ENCODE measurements around the gene DGKI.
"Not testable (repeated sequence)": the region's sequence is repeated elsewhere in the genome, so short reads cannot be mapped to it uniquely, and the experiment has no call there.

The DGKI gene

DNA sequence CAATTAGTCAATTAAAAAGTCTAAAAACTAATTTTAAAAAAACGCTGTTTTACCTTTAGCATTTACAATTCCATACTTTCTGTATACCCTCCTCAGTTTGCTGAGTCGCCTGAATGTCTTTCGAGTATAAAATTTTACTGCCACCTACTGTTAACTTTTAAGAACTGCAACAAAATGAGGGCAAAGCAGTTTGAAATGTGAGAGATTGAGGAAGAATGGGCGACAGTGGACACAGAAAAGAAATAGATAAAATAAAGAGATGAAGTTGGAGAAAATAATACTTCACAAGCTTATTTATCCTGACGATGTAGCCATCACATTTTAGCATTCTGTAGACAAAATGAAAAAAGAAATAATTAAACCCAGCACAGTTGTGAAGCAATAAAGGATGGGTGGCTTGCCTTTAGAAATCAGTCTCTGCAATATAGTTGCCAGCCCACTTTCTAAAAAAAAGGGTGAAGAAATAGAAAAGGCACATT is 392.5 kb downstream of the DGKI start:
- peak; percentile 34 for DNase-seq

DNA sequence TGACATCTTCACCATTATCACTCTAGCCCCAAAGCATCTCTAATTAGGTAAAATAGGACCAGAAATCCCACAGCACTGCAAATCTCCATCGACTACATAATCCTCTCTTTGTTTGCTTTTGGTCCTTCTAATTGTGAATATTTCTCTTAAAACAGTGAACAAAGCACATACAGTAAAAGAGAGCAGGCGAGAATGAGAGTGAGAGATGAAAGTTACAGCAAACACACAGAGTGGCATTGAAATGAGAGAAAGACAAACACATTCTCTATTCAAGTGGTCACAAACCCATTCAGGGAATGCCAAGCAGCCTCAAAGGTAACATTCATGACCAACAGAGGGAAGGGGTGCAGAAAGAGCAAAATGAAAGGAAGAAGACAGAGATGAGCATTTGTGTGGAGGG is 393.4 kb downstream of the DGKI start:
- DNase-seq = no peak

DNA sequence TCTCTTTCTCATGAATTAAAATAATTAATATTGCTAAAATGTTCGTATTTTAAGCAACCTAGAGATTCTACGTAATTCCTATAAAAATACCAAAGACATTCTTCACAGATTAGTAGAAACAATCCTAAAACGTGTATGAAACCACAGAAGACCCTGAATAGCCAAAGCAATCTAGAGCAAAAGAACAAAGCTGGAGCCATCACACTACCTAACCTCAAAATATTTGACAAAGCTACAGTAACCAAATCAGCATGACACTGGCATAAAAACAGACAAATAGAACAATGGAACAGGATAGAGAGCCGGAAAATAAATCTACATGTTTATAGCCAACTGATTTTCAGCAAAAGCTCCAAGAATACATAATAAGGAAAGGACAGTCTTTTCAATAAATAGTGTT is 397.8 kb downstream of the DGKI start:
- no peak for DNase-seq

DNA sequence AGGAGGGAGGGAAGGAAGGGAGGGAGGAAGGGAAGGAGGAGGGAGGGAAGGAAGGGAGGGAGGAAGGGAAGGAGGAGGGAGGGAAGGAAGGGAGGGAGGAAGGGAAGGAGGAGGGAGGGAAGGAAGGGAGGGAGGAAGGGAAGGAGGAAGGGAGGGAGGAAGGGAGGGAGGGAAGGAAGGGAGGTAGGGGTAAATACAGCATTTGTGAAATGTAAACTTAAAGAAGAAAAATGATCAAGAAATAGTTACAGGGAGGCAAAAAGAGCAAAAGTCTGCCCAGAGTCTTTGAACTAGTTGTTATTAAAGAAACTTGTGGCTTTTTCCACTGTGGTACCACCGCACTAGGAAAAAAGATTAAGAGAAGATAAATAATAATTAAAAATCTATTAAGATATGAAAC is 398.2 kb downstream of the DGKI start:
- not testable (repeated sequence) for DNase-seq

DNA sequence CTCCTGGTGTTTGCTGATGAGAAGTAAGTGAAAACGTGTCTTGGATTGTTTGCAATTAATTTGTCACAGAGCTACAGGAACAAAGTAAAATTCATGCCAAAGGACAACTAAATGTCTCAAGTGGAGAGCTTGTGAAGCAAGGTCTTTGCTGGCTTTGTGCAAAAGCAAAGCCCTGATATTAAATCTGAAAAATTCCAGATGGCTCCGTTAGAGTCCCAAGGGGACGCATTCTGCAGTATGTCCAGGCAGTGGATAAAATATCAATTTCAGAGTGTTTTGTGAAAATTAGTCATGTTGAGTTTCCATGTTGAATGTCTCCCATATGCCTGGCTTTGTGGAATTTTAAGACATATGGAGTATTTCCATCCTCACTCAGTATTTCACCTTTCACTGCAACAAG is 400.7 kb downstream of the DGKI start:
- DNase-seq = no peak

DNA sequence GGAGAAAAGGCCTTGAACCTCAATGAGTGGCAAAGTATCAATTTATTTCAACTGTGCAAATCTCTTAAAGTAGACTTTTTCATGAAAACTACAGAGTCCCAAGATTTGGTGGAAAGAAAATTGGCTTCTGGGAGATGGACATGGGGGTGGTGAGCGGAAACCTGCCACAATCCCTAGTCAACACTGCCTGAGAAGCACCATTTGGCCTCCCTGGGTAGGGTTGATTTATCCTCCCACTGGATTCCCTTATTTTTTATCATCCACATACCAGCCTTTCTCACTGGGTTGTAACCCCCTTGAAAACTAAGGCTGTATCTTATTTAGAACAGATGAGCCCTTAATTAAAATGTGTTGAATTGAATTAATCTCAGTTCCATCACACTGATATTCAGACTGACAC is 401.5 kb downstream of the DGKI start:
- DNase-seq = no peak

DNA sequence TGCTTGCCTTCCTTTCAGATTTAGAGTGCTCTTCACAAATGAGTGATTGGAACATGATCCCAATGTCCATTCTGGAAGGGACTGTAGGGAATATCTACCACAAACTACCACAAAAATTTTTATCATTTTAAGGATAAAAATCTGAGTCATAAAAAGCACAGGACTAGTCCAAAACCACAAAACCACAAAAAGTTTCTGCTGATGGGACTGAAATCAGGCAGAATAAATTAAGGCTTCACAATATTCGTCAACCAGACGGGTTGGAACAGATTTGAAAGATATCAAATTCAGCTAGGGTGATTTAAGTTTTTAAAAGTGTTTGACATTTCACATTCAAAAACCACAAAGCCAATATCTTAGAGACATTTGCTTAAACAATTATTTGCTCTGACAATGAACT is 403.2 kb downstream of the DGKI start:
- no peak for DNase-seq

DNA sequence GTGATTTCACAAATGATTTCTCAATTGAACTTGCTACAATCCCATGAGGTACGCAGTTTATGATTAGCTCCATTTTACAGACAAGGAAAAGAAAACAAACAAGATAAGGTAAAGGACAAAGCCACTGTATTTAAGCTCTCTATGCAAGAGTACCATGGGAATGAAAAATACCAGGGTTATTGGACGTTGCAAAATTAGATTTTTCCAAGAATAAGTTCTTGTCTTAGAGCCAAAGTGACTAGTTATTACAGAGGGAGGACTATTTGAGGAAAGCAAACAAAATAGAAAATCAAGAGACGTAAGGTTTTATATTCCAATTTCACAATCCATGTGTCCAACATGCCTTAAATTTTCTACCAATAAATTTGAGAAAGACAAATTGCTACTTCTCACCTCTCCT is 405.3 kb downstream of the DGKI start:
- DNase-seq = no peak

DNA sequence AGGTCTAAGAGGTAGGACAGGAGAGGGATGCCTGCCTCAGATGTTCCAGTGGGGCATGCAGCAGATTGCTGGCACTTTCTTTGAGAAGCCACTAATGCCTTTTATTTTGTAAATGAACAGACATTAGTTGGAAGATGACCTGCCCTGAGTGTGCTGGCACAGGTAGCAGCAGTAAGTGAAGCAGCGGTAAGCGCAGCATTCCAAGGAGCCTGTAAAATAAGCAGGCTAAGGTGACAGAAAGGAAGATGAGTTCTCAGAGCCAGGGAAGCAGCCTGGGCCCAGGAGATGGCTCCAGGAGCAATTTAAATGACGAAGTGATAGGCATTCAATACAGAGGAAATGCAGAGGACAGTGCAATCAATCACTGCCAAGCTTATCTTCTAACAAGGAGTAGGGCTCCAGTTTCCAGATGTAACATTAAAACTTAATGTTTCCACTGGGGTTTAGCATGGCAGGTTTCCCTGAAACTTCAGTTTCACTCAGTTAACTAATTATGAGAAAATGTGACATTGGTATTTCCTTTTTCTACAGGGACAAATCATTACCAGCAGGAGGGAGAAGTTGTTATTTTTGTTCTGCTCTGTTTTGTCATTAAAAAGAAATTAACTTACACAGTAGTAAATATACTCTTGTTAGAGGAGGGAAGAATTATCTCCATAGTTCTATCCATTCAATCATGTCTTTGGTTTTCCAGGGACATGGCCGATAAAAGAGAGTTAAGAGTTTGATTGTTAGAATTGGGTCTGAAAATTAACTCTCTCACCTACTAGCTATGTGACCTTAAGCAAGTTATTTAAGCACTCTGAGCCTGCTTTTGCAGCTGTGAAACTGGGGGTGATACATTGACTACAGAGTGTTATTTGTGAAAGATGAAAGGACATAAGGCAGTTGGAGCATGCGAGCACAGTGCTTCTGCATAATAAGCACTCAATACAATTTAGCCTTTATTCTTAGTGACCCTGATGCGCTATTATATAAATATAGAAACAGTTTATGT is 406.6 kb downstream of the DGKI start:
- no peak for DNase-seq

DNA sequence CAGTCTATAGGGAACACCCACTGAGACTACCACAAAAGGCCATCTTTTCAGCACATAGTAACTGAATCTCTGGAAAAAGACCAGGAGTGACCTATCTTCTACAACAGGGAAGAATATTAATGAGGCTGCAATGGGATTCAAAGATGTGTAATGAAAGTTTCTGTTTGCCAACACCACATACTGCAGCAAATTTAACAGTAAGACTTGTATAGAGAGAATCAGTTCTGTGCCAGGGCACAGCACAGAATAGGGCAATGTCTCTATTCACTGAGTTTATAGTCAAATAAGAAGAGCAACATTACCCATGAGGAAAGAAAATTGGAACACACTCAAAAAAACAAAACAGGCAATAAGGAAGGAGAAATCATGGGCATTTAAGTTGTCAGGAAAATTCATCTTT is 411.8 kb downstream of the DGKI start:
- peak; percentile 15 for DNase-seq

DNA sequence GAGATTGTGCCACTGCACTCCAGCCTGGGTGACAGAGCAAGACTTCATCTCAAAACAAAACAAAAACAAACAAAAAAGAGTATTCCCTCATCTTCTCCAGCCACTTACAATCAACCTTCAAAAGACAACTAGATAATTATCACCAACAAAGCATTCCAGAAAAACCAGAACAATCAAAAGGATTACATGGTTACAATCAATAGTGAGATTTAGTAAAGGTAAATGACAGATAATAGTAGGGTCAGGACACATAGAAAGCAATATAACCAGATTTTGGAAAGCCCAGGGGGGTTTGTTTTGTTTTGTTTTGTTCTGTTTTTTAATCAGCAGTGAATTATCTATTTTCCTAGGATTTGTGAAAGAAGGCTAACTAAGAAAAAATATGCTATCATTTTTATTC is 412.2 kb downstream of the DGKI start:
- DNase-seq = no peak

DNA sequence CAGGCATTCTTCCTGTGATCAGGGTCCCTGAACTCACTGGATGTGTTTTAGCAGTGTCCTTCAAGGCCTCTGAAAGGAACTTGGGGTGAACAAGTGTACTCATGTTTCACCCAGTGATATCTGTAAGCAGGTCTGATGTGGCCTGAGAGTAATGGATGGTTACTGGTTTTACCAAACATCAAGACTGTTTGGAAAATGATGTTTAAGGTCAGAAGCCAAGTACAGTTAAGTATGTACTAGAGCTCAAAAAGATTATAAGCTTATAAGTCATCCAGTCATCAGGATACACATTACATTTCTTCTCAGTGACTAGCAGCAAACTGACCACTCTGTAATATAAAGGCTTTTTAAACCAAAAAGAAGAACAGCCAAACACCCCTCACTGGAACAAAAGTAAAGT is 423.5 kb downstream of the DGKI start:
- no peak for DNase-seq

DNA sequence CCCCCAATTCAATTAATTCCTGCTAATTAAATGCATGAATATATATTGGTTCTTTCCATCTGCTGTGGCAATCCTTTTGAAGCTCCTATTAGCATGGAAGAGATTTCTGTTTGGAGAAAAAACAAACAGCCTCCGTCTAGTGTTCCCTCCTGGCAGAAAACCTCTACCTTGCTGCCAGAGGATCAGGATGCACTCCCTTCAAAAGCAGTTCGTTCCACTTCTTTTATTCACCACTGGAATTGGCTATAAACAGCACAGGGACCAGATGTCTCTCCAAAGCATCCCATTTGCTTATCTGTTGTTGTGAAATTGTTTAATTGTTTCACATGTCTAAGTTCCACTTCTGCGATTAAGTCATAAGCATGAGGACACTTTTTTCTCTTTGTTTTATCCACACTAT is 425.4 kb downstream of the DGKI start:
- DNase-seq = peak; percentile 36

DNA sequence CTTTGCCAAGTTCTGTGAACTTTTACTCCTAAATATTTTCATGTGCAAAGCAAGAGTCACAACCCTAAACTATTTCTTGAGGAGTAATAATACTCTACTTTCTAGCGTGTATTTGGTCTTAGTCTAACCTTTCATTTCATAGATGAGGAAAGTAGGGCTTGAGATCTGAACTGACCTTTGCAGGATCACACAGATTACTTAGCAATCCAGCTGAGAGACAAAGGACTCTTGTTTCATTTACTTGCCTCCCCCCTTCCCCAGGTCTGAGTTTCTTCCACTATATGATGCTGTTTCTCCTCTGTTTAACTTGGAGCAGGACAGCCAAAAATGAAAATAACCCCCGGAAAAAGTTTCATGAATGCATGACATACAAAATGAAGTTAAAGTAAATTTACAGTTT is 427.9 kb downstream of the DGKI start:
- DNase-seq = no peak

DNA sequence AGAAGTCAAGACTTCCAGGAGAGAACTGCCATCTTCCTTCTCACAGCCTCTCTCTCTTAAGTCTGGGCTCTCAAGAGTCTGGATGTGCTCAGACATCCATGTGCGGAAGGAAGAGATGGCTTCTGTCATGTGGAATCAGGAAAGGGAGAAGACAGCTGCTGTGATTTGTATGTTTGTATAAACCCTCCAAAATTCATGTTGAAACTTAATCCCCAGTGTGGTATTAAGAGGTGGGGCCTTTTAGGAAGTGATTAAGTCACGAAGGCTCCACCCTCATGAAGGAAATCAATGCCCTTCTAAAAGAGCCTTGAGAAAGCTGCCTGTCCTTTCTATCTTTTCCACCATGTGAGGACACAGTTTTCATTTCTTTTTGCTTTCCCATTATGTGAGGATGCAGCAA is 429.3 kb downstream of the DGKI start:
- DNase-seq = no peak

DNA sequence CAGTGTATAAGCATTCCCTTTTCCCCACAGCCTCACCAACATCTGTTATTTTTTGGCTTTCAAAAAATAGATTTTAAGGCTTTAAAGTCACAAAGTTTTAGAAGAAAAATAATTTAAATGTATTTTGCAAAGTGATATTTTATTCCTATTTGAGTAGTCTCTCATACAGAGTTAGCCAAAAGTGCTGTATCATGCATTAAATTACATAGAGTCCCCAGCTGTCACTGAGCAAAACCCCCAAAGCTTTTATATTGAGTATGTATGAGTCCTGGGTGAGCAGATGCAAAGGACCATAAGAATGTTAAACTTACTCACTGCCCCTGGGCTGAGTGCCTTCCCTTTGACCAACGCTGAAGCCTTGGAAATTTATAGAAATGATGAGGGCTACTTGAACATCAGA is 432.9 kb downstream of the DGKI start:
- DNase-seq = no peak

DNA sequence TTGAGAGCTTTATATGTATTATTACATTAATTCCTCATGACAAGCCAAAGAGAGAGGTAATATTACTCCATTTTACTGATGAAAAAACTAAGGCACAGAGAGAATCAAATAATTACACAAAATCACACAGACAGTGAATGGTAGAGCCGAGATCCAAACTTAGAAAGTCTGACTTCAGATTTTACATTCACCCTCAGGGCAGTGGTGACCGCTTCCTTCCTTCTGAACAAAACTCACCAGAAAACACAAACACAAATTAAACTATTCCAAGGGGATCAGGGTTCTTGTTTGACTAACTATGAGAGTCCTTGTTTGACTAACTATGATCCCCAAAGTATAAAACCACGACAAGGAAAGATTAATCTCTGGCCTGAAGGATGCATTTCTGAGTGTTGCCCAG is 435.3 kb downstream of the DGKI start:
- DNase-seq = no peak

DNA sequence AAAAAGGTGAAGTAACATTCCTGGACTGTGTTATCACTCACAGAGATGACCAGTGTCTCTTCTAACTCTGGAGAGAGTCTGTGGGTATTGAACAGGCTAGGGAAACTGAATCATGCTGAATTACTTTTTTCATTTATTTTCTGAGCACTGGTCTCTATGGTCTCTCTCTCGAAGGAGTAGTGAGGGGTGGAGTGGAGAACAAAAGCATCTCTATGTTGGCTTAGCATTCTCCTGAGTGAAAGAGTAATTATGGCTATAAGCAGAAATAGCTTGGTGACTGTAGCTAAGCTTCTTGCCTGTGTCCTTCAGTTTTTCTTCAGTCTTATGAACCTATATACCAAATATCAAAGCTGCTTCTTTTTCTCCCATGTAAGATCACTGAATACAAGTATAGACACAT is 438.6 kb downstream of the DGKI start:
- no peak for DNase-seq

DNA sequence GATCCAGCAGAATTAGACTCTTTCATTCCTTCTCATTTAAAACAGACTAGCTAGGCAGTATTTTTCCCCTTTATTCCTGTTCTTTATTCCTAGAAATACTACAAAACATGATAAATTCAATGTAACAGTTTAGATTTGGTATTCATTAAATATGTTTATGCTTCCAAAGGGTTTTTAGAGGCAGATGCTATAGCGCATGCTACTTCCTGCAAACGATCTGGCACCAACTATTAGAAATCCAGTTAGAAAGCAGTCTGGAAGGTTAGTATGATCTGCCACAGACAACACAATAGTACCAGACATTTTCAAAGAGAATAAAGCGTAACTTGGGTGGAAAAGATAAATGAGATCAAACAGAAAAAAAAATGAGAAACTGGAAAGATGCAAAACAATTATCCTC is 439.7 kb downstream of the DGKI start:
- no peak for DNase-seq

DNA sequence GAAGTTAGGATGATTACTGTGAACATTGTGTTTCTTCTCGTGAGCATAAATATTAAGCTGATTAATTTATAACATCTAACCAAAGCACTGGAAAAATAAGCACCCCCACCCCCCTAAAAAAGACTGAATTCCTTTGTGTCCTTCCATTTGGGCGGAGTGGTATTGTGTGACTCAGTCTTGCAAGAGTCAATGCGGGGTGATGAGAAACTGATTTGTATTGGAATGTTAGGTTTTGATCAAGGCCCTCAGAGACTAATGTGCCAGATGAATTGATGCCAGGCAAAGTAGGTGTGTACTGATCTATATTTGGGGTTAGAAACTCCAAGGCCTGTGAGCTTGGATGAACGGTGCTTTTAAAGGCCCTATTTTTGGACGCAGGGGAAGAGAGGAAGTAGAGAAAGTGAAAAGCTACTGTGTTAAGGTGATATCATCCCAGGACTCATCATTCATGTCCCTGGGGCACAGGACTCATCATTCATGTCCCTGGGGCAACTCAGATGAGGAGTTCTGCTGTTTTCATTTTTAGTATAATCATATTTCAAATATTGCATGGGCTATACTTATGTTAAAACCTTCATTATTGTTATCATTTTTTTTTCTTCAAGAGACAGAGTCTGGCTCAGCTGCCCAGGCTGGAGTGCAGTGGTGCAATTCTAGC is 442.0 kb downstream of the DGKI start:
- no peak for DNase-seq

DNA sequence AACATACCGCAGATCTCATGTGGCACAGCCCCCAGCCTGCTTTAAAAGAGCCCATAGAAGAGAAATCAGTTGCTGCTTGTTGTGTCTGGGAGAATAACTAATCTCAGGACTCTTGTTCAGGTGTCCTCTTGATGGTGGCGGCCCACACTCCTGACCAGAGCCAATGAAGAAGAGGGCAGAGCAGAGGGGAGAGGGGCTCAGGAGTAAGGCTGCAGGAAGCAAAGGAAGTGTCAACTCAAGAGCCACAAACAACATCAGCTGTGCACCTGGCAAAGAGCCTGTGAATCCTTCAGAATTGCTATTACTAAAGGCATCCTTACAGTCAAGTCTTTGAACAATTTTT is 443.4 kb downstream of the DGKI start:
- no peak for DNase-seq

DNA sequence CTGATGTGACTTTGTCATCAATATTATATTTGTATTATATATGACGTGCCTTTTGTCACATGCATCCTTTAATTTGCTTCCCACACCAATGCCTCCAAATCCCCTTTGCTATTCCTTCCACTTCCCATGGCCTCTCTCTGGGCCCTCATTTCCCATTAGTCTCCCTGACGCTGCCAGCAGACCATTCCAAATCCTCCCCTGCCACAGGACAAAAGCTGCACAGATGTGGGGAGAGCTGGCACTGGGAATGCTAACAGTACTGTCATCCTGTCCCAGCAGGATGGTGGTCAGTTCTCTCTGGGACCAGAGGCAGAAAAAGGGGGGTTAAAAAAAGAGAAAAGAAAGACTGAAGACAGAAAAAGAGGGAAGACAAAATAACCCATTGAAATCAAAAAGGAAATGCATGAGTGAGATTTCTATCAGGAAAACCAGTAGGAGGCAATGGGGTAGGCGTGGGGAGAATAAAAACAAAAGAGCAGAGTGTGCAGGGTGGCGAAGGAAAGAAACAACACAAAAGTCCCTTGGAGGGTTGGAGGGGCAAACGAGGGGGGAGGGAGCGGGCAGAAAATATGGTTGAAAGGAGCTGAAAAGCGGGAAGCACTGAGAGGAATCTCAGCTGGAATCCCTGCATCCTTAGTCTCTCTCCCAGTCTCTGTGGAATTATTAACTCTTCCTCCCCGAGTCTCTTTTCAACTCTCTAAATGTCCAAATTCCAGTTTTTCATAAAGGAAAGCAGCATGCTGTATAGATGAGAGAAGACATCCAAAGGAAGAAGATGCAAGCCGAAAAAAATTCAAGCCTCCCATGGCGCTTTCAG is 444.0 kb downstream of the DGKI start:
- DNase-seq = no peak

Data from NCI-H446 treated with DMSO at 0.1 percent for 48 hours (cell line).